ENCODE results near the gene FOXD3. TPM values are rescaled to one million over a fixed set of nuclear protein-coding genes. Genes with fewer than 3 reads are reported as not detected.

FOXD3 gene
- total RNA-seq, result not detected

DNA sequence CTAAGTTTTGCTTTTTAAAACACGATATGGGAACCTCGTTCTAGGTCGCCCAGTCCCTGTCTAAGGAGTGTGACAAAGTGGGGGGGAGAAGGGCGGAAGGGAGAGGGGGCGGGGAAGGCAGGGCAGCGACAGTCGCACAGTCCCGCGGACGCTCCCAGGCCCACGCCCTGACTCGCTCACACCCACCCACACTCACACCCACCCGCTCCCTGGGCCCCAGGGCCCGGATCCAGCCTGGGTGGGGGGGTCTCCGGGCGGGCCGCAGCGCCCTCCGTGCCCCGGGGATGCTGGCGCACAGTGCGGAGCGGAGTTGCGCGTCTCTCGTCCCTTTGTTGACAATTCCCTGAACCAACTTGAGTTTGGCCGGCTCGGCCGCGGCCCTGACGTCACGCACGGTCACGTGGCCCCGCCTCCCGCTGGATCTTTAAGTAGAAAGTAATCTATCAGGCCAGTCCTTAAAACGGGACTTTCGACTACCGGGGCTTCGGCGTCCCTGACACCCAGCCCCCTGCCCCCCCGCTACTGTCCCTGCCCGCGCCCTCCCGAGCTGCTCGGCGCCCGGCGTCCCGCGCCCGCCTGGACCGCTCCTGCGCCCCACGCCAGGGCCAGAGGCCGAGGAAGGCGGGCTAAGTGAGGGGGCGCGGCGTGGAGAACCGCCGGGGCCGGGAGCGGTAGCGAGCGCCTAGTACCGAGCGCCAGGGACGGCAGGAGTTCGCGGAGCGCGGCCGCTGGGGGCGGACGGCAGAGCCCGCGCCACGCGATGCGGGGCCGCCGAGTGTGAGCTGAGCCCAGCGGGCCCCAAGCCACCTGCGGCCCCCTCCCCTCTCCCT is at the start of gene FOXD3:
FOXD3 (plus strand) TSS at position 454 of the 830 bp plus-strand sequence. CDS start 492 bp downstream, outside the sequence.
- peak within 1 kb of the TSS in 1 of 2 donors; percentile 52 for H3K27ac Mint-ChIP-seq
- H3K9me3 Mint-ChIP-seq, result peaks cover 7 to 8% of the 10 kb centered on the region in 2 donors
- H3K36me3 Mint-ChIP-seq, result peaks cover 24 to 54% of the 10 kb centered on the region in 2 donors
- peak; percentile 38 to 39 for ATAC-seq
- peak in 1 of 2 donors; percentile 33 for DNase-seq (ENCODE audit: low spot score in 2 of 2)

DNA sequence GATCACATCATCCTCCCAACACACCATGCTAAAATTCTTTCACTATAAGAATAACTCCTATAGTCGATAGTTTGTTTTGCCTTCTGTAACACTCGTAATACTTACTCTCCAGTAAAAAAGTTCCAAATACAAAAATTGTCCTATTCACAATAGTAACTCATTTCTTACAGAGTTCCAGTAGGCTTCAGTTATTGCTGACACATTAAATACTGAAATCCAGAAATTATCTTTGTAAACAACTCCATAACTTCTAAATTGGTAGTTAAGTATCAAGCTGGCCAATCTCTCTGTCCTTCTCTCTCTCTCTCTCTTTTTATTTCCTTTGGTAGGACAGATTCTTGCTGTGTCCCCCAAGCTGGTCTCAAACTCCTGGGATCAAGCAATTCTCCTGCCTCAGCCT is 49.6 kb upstream of the FOXD3 start:
- Mint-ChIP-seq H3K36me3 (no peaks in the 10 kb centered on the region), H3K9me3 (no peaks in the 10 kb centered on the region), H3K27ac (no peak overlapping the region)
- ATAC-seq (no peak), DNase-seq (ENCODE audit: low spot score in 2 of 2) (no peak)

DNA sequence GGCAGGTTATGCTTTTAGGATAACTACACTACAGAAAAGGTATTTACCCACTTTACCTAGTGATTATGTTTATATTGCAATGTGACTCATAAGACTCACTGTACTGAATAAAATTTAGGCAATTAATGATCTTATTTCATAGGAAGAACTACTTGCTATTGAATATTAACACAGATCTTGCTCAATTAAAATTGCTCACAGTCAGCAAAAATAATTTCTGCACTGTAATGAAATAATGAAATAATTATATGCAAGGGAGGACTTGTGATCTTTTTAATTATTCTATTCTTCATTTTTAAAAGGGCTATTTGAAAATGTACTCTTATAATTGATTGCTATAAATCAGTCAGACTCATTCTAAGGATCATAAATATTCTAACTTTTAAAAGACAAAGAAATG is 48.0 kb upstream of the FOXD3 start:
- no peaks in the 10 kb centered on the region for H3K9me3 Mint-ChIP-seq
- DNase-seq (ENCODE audit: low spot score in 2 of 2) (no peak), ATAC-seq (no peak)
- no peak overlapping the region for H3K27ac Mint-ChIP-seq
- H3K36me3 Mint-ChIP-seq, result no peaks in the 10 kb centered on the region

DNA sequence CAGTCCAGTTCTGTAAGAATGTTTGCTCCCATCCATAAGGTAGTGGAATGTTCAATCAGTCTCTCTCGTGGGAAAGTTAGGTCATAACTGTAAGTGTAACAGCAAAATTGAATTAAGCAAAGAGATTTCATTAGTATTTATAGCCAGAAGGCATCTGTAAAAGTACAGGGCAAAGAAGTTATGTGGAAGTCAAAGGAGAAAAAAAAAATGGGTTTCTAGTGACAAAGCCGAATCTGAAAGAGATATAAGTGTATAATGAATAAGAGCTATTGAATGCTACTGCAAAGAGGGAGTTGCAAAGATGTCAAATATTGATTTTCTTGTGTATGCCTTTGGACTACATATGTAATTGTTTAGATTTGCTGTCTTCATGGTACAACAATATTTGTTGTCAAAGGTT is 47.4 kb upstream of the FOXD3 start:
- Mint-ChIP-seq H3K9me3 (no peaks in the 10 kb centered on the region), H3K27ac (no peak overlapping the region), H3K36me3 (no peaks in the 10 kb centered on the region)
- ATAC-seq, result no peak
- DNase-seq (ENCODE audit: low spot score in 2 of 2), result no peak

DNA sequence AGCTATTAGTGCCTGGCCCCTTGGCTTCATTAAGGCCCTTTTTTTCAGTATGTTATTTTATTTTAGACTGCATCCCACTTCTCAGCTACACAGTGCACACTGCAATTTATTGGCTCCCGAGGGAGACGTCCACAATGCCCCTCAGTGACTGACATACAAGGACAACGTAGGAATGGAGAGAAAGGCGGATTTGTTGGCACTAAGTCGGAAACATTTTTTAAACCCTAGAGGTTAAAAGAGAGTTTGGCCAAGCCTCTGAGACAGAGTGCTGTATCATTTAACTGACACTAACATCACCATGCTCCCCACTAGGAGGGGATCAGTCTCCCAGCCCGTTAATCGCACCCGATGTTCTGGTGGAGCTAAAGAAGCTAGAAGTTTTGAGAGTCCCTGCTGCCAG is 45.7 kb upstream of the FOXD3 start:
- no peak for ATAC-seq
- no peak for DNase-seq (ENCODE audit: low spot score in 2 of 2)
- no peaks in the 10 kb centered on the region for H3K36me3 Mint-ChIP-seq
- no peak overlapping the region for H3K27ac Mint-ChIP-seq
- H3K9me3 Mint-ChIP-seq, result no peaks in the 10 kb centered on the region

DNA sequence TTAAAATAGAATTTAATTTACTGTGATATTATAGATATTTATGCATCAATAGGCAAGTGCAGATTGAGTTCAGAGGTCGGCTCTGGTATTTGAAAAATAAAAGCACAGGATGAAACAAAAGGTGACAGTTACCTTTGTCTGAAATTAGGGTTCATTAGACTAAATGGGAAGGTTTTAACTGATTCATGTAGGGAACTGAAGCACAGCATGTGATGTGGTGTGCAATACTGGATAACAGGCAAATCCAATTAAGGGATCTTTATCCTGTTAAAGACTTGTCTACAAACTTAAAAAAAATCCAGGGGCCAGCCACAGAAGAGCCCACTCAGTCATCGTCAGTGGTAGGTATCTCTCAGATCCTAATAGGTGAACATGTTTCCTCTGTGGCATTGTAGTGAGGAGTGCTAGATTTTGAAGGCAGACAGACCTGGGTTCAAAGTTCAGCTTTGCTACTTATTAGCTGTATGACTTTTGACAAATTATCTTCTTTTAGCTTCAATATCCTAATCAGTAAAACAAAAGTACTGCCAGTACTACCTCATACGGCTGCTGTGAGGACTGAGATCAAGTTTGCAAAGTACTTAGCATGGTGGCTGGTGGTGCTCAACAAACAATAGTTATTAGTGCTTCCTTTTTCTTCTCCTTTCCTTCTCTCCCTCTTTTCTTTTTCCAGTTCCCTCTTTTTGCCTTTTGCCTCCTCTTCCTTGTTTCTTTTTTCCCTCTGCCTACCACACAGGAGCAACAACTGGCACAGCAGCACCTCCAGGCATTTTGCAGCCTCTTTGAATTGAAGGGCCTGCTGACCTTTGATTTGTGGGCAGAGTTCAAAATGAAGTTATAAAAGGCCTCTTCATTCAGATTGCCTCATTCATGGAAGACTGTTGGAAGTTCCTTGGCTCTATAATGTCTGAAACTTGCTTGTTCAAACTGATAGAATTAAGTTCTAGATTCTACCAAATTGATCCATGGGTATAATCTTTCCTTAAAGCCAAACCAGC is 44.9 kb upstream of the FOXD3 start:
- DNase-seq (ENCODE audit: low spot score in 2 of 2) (no peak), ATAC-seq (no peak)
- Mint-ChIP-seq H3K9me3 (no peaks in the 10 kb centered on the region), H3K27ac (no peak overlapping the region), H3K36me3 (no peaks in the 10 kb centered on the region)

DNA sequence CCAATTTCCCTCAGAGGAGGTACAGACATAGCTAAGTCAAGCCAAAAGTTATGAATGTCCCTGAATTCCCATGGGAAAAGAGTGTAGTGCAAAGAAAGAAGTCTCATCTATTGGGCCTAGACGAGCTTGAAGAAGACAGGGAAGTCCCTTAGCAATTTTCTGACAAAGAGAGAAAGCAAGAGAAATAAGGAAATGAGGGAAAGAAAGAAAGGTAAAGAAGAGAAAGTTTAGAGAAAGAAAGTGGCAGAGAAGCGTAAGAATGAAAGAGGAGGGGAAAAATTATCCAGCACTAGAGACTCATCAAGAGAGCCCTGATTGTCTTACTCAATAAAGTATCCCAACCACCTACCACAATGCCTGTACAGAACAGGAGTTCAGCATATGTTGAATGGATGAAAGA is 40.6 kb upstream of the FOXD3 start:
- Mint-ChIP-seq H3K36me3 (no peaks in the 10 kb centered on the region), H3K27ac (no peak overlapping the region), H3K9me3 (no peaks in the 10 kb centered on the region)
- DNase-seq (ENCODE audit: low spot score in 2 of 2) (no peak), ATAC-seq (no peak)

DNA sequence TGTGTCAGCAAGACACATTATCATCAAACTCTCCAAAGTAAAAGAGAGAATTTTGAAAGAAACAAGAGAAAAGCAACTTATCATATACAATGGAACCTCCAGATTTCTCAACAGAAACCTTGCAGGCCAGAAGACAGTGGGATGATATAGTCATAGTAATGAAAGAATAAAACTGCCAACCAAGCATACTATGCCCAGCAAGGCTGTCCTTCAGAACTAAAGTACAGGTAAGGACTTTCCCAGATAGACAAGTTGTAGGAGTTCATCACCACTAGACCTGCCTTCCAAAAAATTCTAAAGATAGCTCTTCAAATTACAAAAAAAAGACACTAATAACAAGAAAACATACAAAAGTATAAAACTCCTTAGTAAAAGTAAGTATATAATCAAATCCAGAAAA is 33.2 kb upstream of the FOXD3 start:
- Mint-ChIP-seq H3K9me3 (peaks cover 12 to 15% of the 10 kb centered on the region in 2 donors), H3K27ac (no peak overlapping the region), H3K36me3 (peaks cover 6 to 20% of the 10 kb centered on the region in 2 donors)
- DNase-seq (ENCODE audit: low spot score in 2 of 2) (no peak), ATAC-seq (no peak)

DNA sequence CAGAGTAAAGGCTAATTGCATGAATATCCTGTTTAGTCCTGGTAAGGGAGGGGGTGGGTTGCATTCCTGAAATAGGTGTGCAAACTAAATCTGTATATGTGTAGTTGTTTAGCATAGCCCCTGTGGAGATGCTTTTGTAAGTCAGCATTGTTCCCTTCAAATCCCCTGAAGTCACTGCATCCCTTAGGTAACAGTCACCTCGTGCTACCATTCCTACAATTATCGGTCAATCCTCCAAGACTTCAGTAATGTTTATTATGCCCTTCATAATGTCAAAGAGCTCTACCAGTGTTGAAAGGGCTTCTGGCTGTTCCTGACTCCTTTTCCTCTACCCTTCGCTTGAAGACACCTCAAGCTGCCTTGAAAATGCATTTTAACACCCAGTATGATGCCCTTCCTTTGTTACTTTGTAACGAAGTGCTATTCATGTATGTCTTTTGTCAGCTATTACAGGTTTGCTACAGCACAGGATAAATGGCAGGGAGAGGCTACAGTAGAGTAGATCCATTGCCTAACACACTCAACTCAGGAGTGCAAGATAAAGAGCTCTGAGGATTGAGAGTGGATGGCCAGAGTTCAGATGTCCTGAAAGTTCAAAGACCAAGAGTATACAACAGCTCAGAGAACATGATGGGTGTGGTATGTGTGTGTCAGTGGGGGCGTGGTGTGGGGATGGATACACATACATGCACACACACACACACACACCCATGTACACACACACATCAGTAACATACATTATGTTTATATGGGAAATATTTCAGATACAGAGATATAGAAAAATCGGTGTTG is 27.4 kb upstream of the FOXD3 start:
- DNase-seq (ENCODE audit: low spot score in 2 of 2) (no peak), ATAC-seq (no peak)
- no peaks in the 10 kb centered on the region for H3K36me3 Mint-ChIP-seq
- peaks cover under 1 to 3% of the 10 kb centered on the region in 2 donors for H3K9me3 Mint-ChIP-seq
- H3K27ac Mint-ChIP-seq, result no peak overlapping the region

DNA sequence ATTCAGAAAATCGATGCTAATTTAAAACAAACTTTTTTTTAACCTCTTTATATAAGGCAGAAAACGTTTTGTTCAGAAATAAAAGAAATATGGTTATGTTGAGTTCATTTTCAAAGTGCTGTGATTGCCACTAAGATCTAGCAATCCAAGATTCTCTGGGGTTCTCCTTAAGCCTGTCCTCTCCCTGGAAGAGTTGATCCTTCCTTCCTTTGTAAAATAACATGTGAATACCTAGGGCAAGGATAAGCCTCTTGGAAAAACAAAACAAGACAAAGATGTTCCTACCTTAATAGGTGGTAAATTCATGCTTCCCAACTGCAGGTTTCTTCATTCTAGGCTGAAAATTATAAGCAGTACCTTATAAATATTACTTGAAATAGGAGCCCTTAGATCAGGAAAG is 18.0 kb upstream of the FOXD3 start:
- Mint-ChIP-seq H3K36me3 (peaks cover 4 to 5% of the 10 kb centered on the region in 2 donors), H3K27ac (no peak overlapping the region), H3K9me3 (no peaks in the 10 kb centered on the region)
- ATAC-seq (no peak), DNase-seq (ENCODE audit: low spot score in 2 of 2) (no peak)

DNA sequence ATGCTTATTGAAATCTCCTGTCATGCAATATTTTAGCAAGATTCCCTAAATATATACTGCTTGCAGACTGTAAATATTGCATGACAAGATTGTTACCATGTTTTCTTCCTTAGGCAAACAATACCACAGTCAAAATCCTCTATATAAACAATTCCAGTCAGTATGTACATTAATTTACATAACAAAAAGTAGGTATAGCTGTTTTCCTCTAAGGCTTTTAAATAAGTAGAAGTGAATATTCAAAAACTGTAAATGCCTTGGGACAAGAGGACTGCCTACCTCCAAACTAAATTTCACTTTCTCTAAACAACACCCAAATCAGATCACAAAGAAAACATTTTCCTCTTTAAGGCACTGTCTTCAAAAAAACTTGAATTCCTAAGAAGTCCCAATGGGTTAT is 17.3 kb upstream of the FOXD3 start:
- ATAC-seq, result no peak
- H3K27ac Mint-ChIP-seq, result no peak overlapping the region
- no peak for DNase-seq (ENCODE audit: low spot score in 2 of 2)
- H3K9me3 Mint-ChIP-seq, result no peaks in the 10 kb centered on the region
- H3K36me3 Mint-ChIP-seq, result peaks cover 4 to 5% of the 10 kb centered on the region in 2 donors

DNA sequence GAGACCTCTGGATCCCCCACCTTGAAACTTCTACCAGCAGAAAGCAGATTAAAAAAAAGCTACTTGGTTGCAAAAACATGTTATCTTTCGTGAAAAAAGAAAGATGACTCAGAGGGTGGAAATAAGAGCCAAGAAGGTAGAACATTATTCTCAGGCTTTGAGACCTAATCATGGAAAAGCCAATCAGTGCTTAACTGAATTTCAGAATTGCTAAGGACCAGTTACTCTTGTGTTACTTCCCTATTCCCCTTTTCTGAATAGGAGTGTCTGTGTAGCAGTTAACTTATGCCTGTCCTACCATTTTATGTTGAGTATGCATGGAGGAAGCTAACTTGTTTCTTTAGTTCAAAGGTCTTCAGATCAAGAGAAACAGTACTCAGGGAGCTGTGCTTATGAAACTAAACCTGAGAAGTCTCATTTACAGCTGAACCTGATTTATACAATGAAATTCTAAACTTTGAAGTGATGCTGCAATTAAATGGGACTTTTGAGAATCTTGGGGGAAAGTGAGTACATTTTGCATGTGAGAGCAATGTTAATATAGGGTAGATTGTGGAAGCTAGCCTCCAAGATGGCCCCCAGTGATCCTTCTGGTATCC is 15.1 kb upstream of the FOXD3 start:
- Mint-ChIP-seq H3K36me3 (peaks cover 4 to 5% of the 10 kb centered on the region in 2 donors), H3K27ac (no peak overlapping the region), H3K9me3 (no peaks in the 10 kb centered on the region)
- DNase-seq (ENCODE audit: low spot score in 2 of 2) (no peak), ATAC-seq (no peak)

DNA sequence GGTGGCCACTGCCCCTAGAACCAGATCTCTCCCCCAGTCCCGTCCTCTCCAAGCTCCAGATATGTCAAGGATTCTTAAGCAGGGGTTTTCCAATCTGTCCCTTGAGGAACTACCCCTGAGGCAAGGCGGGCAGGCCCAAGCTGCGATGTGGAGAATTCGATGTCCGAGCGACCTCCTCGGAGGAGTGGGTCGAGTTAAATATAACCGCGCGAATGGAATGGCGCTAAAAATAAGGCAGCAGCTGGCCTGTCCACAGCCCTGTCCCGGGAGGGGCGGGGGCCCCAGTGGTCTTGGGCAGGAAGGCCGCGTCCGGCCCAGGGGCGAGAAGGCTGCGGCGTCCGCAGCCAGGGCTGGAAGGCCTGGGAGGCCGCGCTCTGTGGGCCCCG is 5.8 kb upstream of the FOXD3 start:
- H3K9me3 Mint-ChIP-seq, result peaks cover 7 to 8% of the 10 kb centered on the region in 2 donors
- no peak for DNase-seq (ENCODE audit: low spot score in 2 of 2)

DNA sequence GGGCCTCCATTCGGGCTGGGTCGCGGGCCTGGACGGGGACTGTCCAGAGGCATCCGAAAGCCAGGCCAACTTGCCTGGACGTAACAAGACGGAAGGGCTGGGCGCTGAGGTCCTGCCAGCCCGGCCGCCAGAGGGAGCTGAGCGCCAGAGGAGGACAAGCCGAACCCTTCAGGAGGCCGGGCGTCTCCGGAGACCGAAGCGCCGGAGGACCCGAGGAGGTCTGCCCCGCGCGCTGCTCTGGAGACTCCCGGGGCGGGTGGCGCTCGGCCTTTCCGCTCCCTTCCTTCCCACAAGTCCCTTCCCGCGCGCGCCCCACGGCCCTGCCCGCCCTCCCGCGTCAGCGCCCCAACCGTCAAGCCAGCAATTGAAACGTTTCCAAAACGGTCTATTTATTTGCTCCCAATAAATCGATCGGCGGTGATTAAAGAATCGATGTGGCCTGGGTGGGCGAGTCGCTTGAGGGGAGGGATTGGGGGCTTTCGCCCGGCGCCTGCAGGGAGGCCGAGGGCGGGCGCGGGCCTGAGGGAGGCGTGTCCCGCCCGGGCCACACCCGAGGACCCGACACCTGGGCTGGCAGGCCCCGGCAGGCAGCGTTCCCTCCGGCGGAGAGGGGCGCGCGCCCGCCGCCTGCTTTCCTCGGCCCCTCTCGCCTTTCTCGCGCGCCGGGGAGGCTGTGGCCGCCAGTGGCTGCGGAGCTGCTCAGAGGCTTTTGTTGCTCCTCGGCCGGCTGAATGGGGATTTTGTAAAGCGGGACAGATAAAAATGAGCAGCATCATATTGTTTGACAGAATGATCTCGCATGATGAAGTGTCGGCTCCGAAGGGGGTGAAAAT is 5.2 kb upstream of the FOXD3 start:
- Mint-ChIP-seq H3K27ac (no peak overlapping the region), H3K36me3 (peaks cover 28 to 41% of the 10 kb centered on the region in 2 donors), H3K9me3 (peaks cover 7 to 8% of the 10 kb centered on the region in 2 donors)
- peak in 1 of 2 donors; percentile 67 for DNase-seq (ENCODE audit: low spot score in 2 of 2)
- peak; percentile 78 to 80 for ATAC-seq

More for the DNA sequence above, 5.8 kb upstream of the FOXD3 start:
- peak; percentile 4 to 14 for ATAC-seq
- Mint-ChIP-seq H3K27ac (no peak overlapping the region), H3K36me3 (peaks cover 24 to 37% of the 10 kb centered on the region in 2 donors)

DNA sequence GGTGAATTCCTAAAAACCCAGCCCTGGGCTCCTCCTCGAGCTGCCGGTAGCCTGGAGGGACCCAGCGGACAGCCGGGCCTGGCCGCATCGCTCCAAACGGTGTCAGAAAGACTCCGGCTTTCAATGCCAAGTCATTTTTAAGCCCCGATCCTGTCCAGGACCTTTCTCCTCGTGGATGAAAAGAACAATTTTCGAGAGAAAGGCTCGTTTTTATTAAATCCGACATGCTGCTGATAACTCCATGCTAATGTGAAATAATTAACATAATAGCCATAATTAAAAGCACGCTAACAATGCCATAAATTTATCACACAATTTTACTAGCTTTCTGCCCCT is 4.6 kb upstream of the FOXD3 start:
- H3K36me3 Mint-ChIP-seq, result peaks cover 28 to 41% of the 10 kb centered on the region in 2 donors
- ATAC-seq (no peak), DNase-seq (ENCODE audit: low spot score in 2 of 2) (no peak)
- peaks cover 7 to 8% of the 10 kb centered on the region in 2 donors for H3K9me3 Mint-ChIP-seq
- no peak overlapping the region for H3K27ac Mint-ChIP-seq

Measured in activated naive CD4-positive, alpha-beta T cell treated with anti-CD3 and anti-CD28 coated beads, Interleukin-2, amount 50 U/mL, for 72 hours (primary cell).